Fibroblast of skin of left biceps (primary cell): ENCODE data around the gene RNF26.
A peak's percentile ranks its signal among the peaks of the same experiment; 100 is the strongest.

Experiments
- DNase-seq, 2 experiments: peaks; one replicate each; pipeline ENCODE4 v3.0.0-alpha.2; 2013; ENCODE audit warnings: low read depth in 2 of 2

RNF26 gene

GRCh38 chr11:119336744-119337469, 2.6 kb downstream of the RNF26 start:
- no peak for DNase-seq

GRCh38 chr11:119337581-119338317, 3.4 kb downstream of the RNF26 start:
- DNase-seq = peak in 1 of 2 experiments; percentile 56

GRCh38 chr11:119338318-119338890, 4.1 kb downstream of the RNF26 start:
- DNase-seq = peak in 1 of 2 experiments; percentile 53

GRCh38 chr11:119338965-119339588, 4.8 kb downstream of the RNF26 start:
- no peak for DNase-seq

DNA sequence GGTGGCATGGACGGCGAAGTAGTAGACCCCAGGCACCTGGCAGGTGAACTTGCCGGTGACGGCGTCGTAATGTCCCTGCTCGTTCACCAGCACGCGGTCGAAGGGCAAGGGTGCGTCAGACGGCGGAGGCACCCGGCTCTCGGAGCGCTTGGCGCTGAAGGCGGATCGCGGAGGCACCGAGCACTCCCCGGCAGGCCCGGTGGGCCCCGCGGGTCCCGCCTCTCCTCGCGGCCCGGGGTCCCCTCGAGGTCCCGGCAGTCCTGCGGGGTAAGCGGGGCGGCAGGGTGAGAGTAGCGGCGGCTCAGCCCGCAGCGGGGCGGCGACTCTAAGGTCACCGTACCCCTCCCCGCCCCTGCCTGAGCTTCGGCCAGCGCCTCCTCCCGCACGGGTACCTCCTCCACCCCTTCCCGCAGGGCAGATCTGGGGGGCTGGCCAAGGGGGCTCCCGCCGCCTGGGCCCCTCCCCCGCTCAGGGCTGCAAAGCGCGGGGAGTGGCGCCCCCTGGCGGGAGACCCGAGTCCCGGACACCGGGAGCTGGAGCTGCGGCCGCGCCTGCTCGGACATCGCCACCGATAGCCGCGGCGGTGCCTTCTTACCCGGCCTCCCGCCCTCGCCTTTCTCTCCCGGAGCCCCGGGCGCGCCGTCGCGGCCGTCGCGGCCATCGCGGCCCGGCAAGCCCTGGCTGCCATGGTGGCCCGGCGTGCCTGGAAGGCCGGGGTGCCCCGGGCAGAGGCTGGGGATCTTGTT, 5.4 kb downstream of the RNF26 start:
- DNase-seq = no peak

DNA sequence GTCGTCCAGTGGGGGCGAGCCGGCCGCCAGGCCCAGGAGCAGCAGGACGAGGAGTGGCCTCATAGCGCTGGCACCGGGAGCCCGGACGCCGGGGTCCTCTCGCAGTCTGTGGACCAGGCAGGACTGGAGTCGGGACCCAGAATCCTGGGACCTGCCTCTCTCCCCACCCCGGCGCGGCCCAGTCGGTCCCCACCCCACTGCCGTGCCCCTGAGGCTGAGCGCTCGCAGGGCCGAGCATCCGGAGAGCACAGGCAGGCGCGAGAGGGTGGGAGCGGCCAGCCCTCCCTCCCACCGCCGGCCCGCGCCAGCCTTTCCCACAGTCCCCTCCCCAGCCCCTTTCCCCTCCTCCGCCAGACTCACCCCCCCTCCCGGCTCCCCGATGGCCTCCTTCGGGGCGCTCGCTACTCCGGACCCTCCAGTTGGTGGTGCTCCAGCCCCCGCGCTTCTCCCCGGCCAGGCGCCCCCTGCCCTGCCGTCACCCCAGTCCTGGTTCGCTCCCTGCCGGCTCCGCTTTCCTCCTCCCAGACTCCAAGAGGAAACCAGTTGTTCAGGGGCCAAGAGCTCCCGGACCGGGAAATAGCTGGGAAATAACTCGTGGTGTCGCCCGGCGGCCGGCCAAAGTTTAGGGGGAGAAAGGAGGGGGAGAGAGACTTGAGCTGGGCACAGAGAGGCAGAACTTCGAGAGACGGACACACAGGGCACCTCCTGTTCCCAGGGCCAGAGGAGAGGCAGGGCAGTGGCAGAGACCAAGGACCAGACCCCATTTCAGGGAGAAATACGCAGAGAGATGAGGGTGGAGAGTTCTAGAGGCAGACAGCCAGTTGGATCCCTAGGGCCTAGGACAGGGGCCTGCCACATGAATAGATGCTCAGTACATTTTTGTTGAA, 6.3 kb downstream of the RNF26 start, which contains the start of gene C1QTNF5:
Gene C1QTNF5, minus strand, starts transcription at position 549 of the 887 bp plus-strand sequence. Its CDS starts 486 bp downstream, at position 63.
- no peak for DNase-seq

GRCh38 chr11:119341222-119342022, 7.1 kb downstream of the RNF26 start:
- DNase-seq = no peak

DNA sequence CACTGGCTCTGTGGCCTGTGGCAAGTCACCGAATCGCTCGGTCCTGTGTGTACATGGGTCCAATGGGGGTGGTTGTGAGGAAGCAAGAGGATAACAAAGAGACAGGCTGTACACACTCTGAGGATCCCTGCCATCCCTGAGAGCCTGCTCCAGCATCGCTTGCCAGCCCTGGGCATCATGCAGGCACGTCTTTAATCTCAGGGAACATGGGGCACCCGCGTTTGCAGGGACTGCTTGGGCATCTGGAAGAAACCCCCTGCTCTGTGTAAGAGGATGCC, 7.6 kb downstream of the RNF26 start:
- no peak for DNase-seq

GRCh38 chr11:119342362-119343130, 8.2 kb downstream of the RNF26 start:
- DNase-seq = no peak

- no peak for DNase-seq
These were observed 9.4 kb downstream of the RNF26 start for GRCh38 chr11:119343726-119344125.

DNA sequence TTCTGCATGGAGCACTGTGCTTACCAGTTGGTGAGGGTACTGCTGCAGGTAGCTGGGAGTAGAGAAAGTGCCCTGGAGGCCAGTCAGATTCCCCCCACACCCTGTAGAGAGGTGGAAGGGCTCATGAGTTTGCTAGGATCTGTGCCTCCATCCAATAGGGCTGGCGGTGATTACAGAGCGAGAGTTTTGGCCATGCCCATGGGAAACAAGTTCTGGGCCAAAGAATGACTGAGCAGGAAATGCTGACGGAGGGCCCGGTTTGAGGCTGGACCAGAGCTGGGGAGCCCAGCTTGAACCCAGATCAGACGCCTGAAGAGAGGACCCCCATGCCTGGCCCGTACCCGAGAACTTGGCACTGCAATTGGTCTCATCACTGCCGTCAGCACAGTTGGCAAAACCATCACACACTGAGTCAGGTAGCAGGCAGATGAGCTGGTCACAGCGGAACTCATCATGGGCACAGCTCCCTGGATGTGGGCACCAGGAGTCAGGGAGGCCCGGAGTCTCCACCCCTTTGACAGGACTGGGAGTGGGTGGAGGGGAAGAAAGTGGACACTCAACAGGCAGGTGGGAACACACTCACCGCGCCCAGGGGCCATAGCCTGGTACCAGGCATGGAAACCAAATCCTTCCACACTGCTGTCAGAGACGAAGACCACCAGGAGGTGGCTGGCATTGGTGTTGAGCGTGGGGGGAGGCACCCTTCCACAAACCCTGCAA, 10.1 kb downstream of the RNF26 start:
- no peak for DNase-seq

DNA sequence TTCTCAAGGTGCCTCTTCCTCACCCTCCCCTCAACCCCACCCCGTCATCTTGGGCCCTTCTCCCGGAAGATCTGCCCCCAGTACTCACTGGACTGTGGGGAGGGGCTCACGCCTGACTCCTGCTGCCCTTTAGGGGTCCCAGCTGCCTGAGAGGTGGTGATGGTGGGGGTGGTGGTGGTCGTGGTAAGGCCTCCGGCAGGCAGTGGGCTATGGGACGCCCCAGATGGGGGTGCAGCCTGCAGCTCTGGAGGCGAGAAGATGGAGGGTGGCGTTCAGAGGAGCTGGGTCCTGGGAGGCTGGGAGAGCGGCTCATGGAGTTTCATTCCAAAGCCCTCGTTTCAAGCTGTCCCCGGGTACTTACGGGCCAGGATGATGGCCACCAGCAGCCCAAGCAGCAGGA, 11.4 kb downstream of the RNF26 start:
- no peak for DNase-seq

GRCh38 chr11:119346605-119347004, 12.3 kb downstream of the RNF26 start, which contains the start of gene MFRP:
TSS of gene MFRP (minus strand) at chr11:119346705. CDS start at chr11:119346513, 192 bp downstream.
- no peak for DNase-seq

GRCh38 chr11:119347242-119347641, 12.9 kb downstream of the RNF26 start:
- DNase-seq = peak; percentile 45 to 53

GRCh38 chr11:119347940-119348605, 13.7 kb downstream of the RNF26 start:
- DNase-seq = no peak

DNA sequence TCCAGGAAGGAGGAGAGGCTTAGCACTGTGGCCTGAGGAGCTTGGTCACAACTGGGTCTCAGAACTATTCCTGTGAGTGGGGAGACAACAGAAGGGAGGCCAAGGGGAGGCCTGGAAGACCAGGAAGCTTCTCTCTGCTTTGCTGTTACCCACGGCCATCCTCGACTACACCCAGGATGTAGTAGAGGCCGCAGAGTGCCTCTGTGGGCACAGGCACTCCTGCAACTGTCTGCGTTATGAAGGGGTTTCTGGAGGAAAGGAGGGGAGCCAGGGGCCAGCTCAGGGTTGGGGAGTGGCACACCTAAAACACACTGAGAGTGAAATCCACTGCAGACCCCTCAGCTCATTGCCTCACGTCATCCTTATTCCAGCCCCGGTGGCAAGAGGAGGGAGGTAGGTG, 16.0 kb downstream of the RNF26 start:
- no peak for DNase-seq

GRCh38 chr11:119351232-119351631, 16.9 kb downstream of the RNF26 start:
- no peak for DNase-seq

DNA sequence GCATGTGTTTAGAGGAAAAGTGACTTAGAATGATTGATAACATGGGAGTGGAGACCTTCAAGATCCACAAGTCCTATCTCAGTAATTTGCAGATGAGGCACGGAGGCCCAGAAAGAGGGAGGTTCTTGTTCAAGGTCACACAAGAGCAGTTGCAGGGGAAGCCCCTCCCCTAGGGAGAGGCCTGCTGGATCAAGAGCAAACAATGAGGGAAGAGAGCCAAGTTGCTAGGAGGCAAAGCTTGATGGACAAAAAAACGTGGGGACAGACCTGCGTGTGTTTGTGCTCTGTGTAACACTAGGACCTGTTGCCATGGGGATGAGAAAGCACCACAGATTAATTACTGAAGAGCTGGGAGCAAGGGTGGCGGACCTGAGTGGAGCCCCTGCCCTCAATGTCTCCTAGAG, 18.5 kb downstream of the RNF26 start:
- no peak for DNase-seq
